Central memory CD8-positive, alpha-beta T cell (primary cell): ENCODE results near the gene DAAM2.

Experiments
- ATAC-seq: fragments of 150-1000 bp; cut with Tn5 transposase; replicated peaks from 2 replicates; pipeline ENCODE4 v1.10.0; 2022; ENCODE audit warnings: mild to moderate bottlenecking, moderate FRiP score, moderate number of reproducible peaks; ENCODE audit not compliant: poor library complexity, severe bottlenecking; ENCODE audit errors: extremely low read depth
- DNase-seq, 2 donors: peaks; one replicate each; pipeline ENCODE4 v3.0.0; 2021; ENCODE audit warnings: low spot score in 2 of 2
- H3K27ac Mint-ChIP-seq: one replicate; pipeline ENCODE4 v1.8.0; 2022; ENCODE audit warnings: low read depth, mild to moderate bottlenecking, moderate library complexity, mixed read lengths
- H3K27me3 Mint-ChIP-seq: one replicate; pipeline ENCODE4 v1.8.0; 2022; ENCODE audit warnings: mixed read lengths
- H3K36me3 Mint-ChIP-seq: one replicate; pipeline ENCODE4 v1.8.0; 2022; ENCODE audit warnings: mild to moderate bottlenecking, moderate library complexity, mixed read lengths; ENCODE audit not compliant: insufficient read depth
- H3K4me1 Mint-ChIP-seq: one replicate; pipeline ENCODE4 v1.8.0; 2022; ENCODE audit warnings: mixed read lengths
- H3K4me3 Mint-ChIP-seq: one replicate; pipeline ENCODE4 v1.8.0; 2022; ENCODE audit warnings: mild to moderate bottlenecking, moderate library complexity, mixed read lengths
- H3K9me3 Mint-ChIP-seq: one replicate; pipeline ENCODE4 v1.8.0; 2022; ENCODE audit warnings: mixed read lengths

DAAM2 gene

DNA sequence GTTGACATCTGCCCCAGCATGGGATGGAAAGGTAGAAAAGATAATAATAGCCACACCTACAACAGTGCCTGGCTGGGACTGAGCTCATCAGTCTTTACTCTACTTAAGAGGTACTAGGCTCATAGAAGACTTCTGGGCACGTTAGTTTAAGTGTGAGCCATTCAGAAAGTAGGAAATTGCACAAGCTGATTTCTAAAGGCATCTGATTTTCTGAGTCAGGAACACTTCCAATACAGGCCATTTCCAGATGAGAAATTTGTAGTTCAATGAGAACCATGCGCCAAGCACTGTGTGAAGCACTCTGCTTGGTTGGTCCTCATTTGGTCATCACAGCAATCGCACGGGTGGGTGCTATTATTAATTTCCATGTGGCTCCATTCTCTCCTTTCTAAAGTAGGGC lies 99.8 kb downstream of the DAAM2 start:
- Mint-ChIP-seq H3K9me3 (no peaks in the 10 kb centered on the region), H3K27ac (no peak overlapping the region)

DNA sequence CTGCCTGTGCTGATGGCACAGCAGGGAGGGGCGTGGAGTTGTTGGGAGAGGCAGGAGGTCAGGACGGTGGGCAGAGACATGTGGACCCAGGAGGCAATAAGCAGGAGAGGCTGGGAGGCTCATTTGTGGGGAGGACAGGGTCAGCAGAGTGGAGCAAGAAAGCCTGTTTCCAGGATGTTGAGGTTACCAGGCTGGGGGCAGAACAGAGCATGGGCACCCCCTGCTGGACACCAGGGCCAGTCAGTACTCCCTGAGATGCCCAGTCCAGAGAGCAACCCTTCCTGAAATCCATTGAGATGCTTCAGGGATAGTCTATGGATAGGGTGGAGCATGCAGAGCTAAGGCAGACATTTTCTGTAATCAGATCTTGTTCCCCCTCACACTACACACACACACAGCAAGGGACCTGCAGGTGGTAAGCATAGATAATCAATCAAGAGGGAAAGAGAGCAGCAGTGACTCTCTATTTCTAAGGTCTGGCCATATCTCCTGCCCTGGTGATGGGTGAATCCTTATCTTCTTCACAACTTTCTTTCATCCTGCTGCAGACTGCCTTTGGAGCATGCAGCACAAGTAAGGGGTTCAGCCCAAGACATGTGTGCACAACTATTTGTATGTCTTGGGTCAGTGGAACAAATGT lies 100.4 kb downstream of the DAAM2 start:
- Mint-ChIP-seq H3K36me3 (no peaks in the 10 kb centered on the region), H3K27ac (no peak overlapping the region), H3K9me3 (no peaks in the 10 kb centered on the region), H3K4me3 (no peak overlapping the region), H3K4me1 (no peaks in the 10 kb centered on the region), H3K27me3 (peaks cover 15% of the 10 kb centered on the region)
- ATAC-seq (no peak), DNase-seq (no peak)

More for the DNA sequence above, 99.8 kb downstream of the DAAM2 start:
- Mint-ChIP-seq H3K36me3 (no peaks in the 10 kb centered on the region), H3K4me1 (no peaks in the 10 kb centered on the region), H3K4me3 (no peak overlapping the region), H3K27me3 (peaks cover 20% of the 10 kb centered on the region)
- ATAC-seq (no peak), DNase-seq (no peak)

DNA sequence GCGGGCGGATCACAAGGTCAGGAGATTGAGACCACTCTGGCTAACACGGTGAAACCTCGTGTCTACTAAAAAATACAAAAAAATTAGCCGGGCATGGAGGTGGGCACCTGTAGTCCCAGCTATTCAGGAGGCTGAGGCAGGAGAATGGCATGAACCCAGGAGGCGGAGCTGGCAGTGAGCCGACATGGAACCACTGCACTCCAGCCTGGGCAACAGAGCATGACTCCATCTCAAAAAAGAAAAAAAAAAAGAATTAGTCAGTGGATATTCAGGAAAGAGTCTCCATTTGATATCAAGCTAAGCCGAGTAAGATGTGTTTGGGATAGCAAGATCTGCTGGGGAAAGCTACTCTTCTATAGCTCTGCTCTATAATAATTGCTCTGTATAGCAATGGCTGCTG lies 101.1 kb downstream of the DAAM2 start:
- Mint-ChIP-seq H3K27ac (no peak overlapping the region), H3K27me3 (peaks cover 12% of the 10 kb centered on the region), H3K4me3 (no peak overlapping the region), H3K9me3 (no peaks in the 10 kb centered on the region), H3K4me1 (no peaks in the 10 kb centered on the region), H3K36me3 (no peaks in the 10 kb centered on the region)
- no peak for DNase-seq
- no peak for ATAC-seq

- Mint-ChIP-seq H3K4me1 (no peaks in the 10 kb centered on the region), H3K27me3 (peaks cover 6% of the 10 kb centered on the region), H3K27ac (no peak overlapping the region), H3K4me3 (no peak overlapping the region), H3K36me3 (no peaks in the 10 kb centered on the region), H3K9me3 (no peaks in the 10 kb centered on the region)
- no peak for ATAC-seq
- no peak for DNase-seq
These were observed 104.5 kb downstream of the DAAM2 start for GRCh38 chr6:39896701-39897100.

GRCh38 chr6:39897698-39898097 lies 105.5 kb downstream of the DAAM2 start:
- no peaks in the 10 kb centered on the region for H3K4me1 Mint-ChIP-seq
- H3K4me3 Mint-ChIP-seq: no peak overlapping the region
- ATAC-seq (no peak), DNase-seq (no peak)
- H3K9me3 Mint-ChIP-seq: no peaks in the 10 kb centered on the region
- H3K27me3 Mint-ChIP-seq: peaks cover 8% of the 10 kb centered on the region
- no peaks in the 10 kb centered on the region for H3K36me3 Mint-ChIP-seq
- H3K27ac Mint-ChIP-seq: no peak overlapping the region

DNA sequence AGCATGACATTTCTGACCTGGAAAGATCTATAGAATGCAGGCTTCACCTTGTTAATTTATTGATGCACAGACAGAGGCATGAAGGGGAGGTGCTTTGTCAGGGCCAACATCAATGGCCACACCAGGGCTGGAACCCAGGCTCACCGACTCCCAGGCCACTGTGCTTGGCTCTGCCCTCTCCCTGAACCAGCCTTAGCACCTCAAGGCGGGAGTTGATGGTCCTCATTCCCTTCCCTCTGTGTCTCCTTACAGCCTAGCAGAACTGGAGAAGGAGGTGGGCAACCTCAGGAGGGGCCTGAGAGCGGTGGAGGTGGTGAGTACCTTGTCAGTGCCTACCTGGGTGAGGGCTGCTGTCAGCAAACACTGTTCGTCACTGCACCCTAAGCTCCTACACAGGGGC lies 106.4 kb downstream of the DAAM2 start:
- ATAC-seq: no peak

GRCh38 chr6:39899554-39900295 lies 107.5 kb downstream of the DAAM2 start:
- no peak for DNase-seq
- Mint-ChIP-seq H3K27ac (no peak overlapping the region), H3K36me3 (no peaks in the 10 kb centered on the region), H3K4me1 (no peaks in the 10 kb centered on the region), H3K4me3 (no peak overlapping the region), H3K27me3 (peaks cover 12% of the 10 kb centered on the region), H3K9me3 (no peaks in the 10 kb centered on the region)
- ATAC-seq: no peak

More for the DNA sequence above, 106.4 kb downstream of the DAAM2 start:
- Mint-ChIP-seq H3K4me1 (no peaks in the 10 kb centered on the region), H3K27me3 (peaks cover 8% of the 10 kb centered on the region), H3K4me3 (no peak overlapping the region), H3K36me3 (no peaks in the 10 kb centered on the region), H3K9me3 (no peaks in the 10 kb centered on the region), H3K27ac (no peak overlapping the region)
- no peak for DNase-seq

DNA sequence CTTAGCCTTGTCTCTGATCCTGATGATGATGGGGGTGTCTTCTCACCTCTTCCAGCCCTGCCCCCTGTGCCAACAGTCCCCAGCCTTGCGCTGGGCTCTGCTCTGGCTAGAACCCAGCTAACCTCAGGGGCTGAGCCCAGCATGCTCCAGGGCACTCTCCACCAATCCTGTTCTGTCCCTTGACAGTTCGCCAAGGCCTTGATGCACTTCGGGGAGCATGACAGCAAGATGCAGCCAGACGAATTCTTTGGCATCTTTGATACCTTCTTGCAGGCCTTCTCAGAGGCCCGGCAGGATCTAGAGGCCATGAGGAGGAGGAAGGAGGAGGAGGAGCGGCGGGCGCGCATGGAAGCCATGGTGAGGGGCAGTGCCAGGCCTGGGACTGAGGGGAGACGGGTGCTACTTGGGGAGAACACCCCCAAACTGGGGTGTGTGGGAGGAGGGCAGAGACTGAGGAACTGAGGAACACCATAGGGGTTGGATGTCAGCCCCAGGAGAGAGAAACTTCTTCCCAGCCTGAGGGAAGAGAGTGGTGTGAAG lies 109.0 kb downstream of the DAAM2 start:
- ATAC-seq: no peak
- H3K36me3 Mint-ChIP-seq: no peaks in the 10 kb centered on the region
- no peaks in the 10 kb centered on the region for H3K4me1 Mint-ChIP-seq
- peaks cover 26% of the 10 kb centered on the region for H3K27me3 Mint-ChIP-seq
- H3K4me3 Mint-ChIP-seq: no peak overlapping the region
- no peak overlapping the region for H3K27ac Mint-ChIP-seq
- no peaks in the 10 kb centered on the region for H3K9me3 Mint-ChIP-seq
- DNase-seq: no peak

DNA sequence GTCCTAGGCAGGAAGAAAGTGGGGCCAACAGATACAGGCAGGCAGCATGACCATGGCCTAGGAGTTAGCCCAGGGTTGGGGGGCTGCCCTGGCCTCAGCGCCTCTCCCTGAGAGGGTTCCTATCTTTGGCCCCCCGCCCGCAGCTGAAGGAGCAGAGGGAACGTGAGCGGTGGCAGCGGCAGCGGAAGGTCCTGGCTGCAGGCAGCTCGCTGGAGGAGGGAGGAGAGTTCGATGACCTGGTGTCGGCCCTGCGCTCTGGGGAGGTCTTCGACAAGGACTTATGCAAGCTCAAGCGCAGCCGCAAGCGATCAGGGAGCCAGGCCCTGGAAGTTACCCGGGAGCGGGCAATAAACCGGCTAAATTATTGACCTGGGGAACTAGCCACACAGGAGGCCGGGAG lies 109.5 kb downstream of the DAAM2 start:
- ATAC-seq (no peak), DNase-seq (no peak)
- Mint-ChIP-seq H3K27ac (no peak overlapping the region), H3K4me1 (no peaks in the 10 kb centered on the region), H3K4me3 (no peak overlapping the region), H3K27me3 (peaks cover 31% of the 10 kb centered on the region), H3K9me3 (no peaks in the 10 kb centered on the region), H3K36me3 (no peaks in the 10 kb centered on the region)

- H3K4me1 Mint-ChIP-seq: no peaks in the 10 kb centered on the region
- no peak for DNase-seq
- H3K36me3 Mint-ChIP-seq: no peaks in the 10 kb centered on the region
- H3K27ac Mint-ChIP-seq: no peak overlapping the region
- no peaks in the 10 kb centered on the region for H3K9me3 Mint-ChIP-seq
- peaks cover 34% of the 10 kb centered on the region for H3K27me3 Mint-ChIP-seq
- H3K4me3 Mint-ChIP-seq: no peak overlapping the region
- ATAC-seq: no peak
These were observed 110.0 kb downstream of the DAAM2 start for GRCh38 chr6:39902136-39902535.

- ATAC-seq (no peak), DNase-seq (no peak)
- no peak overlapping the region for H3K4me3 Mint-ChIP-seq
- peaks cover 34% of the 10 kb centered on the region for H3K27me3 Mint-ChIP-seq
- no peaks in the 10 kb centered on the region for H3K36me3 Mint-ChIP-seq
- no peaks in the 10 kb centered on the region for H3K4me1 Mint-ChIP-seq
- no peaks in the 10 kb centered on the region for H3K9me3 Mint-ChIP-seq
- H3K27ac Mint-ChIP-seq: no peak overlapping the region
These were observed 110.8 kb downstream of the DAAM2 start for GRCh38 chr6:39902786-39903465.

GRCh38 chr6:39903656-39904055 lies 111.5 kb downstream of the DAAM2 start:
- no peak overlapping the region for H3K4me3 Mint-ChIP-seq
- no peaks in the 10 kb centered on the region for H3K36me3 Mint-ChIP-seq
- no peak overlapping the region for H3K27ac Mint-ChIP-seq
- peaks cover 34% of the 10 kb centered on the region for H3K27me3 Mint-ChIP-seq
- H3K9me3 Mint-ChIP-seq: no peaks in the 10 kb centered on the region
- no peaks in the 10 kb centered on the region for H3K4me1 Mint-ChIP-seq
- ATAC-seq (no peak), DNase-seq (no peak)
